Fibroblast of lung (primary cell): ENCODE measurements around the gene CAMTA1. TPM values are rescaled to one million over a fixed set of nuclear protein-coding genes. Genes with fewer than 3 reads are reported as not detected.

Experiments used
- DNase-seq, 2 donors: peaks; one replicate each; pipeline versions ENCODE4 v3.0.0 to v3.0.0-alpha.2; 2010; ENCODE audit warnings: low read depth in 2 of 2
- H2AFZ ChIP-seq: 2 replicates; pipeline ENCODE4 v1.5.1; 2012; ENCODE audit warnings: low read length, control low read depth, inconsistent platforms
- H3K27ac ChIP-seq: 2 replicates; pipeline ENCODE4 v1.5.1; 2011; ENCODE audit warnings: low read length, control low read depth; ENCODE audit not compliant: insufficient read depth
- H3K27me3 ChIP-seq: 2 replicates; pipeline ENCODE4 v1.5.1; 2011; ENCODE audit warnings: mild to moderate bottlenecking, low read length; ENCODE audit not compliant: control insufficient read depth, insufficient read depth
- H3K36me3 ChIP-seq: 2 replicates; pipeline ENCODE4 v1.5.1; 2011; ENCODE audit warnings: low read length; ENCODE audit not compliant: control insufficient read depth, insufficient read depth
- H3K4me1 ChIP-seq: 2 replicates; pipeline ENCODE4 v1.5.1; 2011; ENCODE audit warnings: low read length; ENCODE audit not compliant: control insufficient read depth, insufficient read depth; ENCODE audit errors: extremely low read depth
- H3K4me2 ChIP-seq: 2 replicates; pipeline ENCODE4 v1.5.1; 2011; ENCODE audit warnings: low read length, control low read depth; ENCODE audit not compliant: insufficient read depth; ENCODE audit errors: extremely low read depth
- H3K4me3 ChIP-seq, 4 experiments: fragments of 200-600 bp in 1 of 4; sonication (generic) in 1 of 4; replicated peaks in 1 of 4; 2 replicates each; pipeline ENCODE4 v1.5.1; 2011 to 2016; ENCODE audit warnings: low read length in 4 of 4, low read depth in 3 of 4, mild to moderate bottlenecking in 3 of 4, control low read depth in 2 of 4, inconsistent platforms in 1 of 4, mixed read lengths in 1 of 4; ENCODE audit not compliant: insufficient read depth in 1 of 4; ENCODE audit errors: control extremely low read depth in 1 of 4
- H3K79me2 ChIP-seq: 2 replicates; pipeline ENCODE4 v1.5.1; 2012; ENCODE audit warnings: mild to moderate bottlenecking, low read length, inconsistent platforms; ENCODE audit not compliant: control insufficient read depth, insufficient read depth
- H3K9ac ChIP-seq: 2 replicates; pipeline ENCODE4 v1.5.1; 2011; ENCODE audit warnings: mild to moderate bottlenecking, low read length, control low read depth; ENCODE audit not compliant: insufficient read depth
- H3K9me3 ChIP-seq: 2 replicates; pipeline ENCODE4 v1.5.1; 2012; ENCODE audit warnings: low read depth, low read length; ENCODE audit not compliant: control insufficient read depth, insufficient read depth
- H4K20me1 ChIP-seq: 2 replicates; pipeline ENCODE4 v1.5.1; 2011; ENCODE audit warnings: low read length; ENCODE audit not compliant: control insufficient read depth, insufficient read depth; ENCODE audit errors: extremely low read depth
- EZH2 ChIP-seq: IDR thresholded peaks from 2 replicates; pipeline ENCODE4 v1.5.1; 2012; ENCODE audit warnings: low read length, control low read depth, mild to moderate bottlenecking; ENCODE audit errors: missing control alignments
- polyA plus RNA-seq, 2 donors: library from polyadenylated mRNA; depleted of rRNA in 1 of 2; stranded (reverse) in 1 of 2; unstranded in 1 of 2; fragments of >200 nt; gene quantifications; 2 replicates each; pipeline ENCODE4 v1.2.1, GENCODE V29; 2011 to 2012; ENCODE audit warnings: missing spikeins in 1 of 2
- total RNA-seq: library from RNA; depleted of rRNA; stranded (reverse); fragments of >200 nt; gene quantifications from 2 replicates; pipeline ENCODE4 v1.2.1, GENCODE V29; 2014
- TF ChIP-seq, protein P1 (sequence below), 2 donors: IDR thresholded peaks in 1 of 2; conservative IDR thresholded peaks in 1 of 2; 1 replicate in 1 of 2; 2 replicates in 1 of 2; pipeline ENCODE4 v1.5.1; 2011 to 2012; ENCODE audit warnings: low read length in 2 of 2, control low read depth in 1 of 2, inconsistent platforms in 1 of 2, low read depth in 1 of 2, mild to moderate bottlenecking in 1 of 2

CAMTA1 gene
- total and polyA plus RNA-seq, 2 donors (not counting 1 experiment from before 2014, with no cell fraction given): 47.6 to 86.0 TPM

DNA sequence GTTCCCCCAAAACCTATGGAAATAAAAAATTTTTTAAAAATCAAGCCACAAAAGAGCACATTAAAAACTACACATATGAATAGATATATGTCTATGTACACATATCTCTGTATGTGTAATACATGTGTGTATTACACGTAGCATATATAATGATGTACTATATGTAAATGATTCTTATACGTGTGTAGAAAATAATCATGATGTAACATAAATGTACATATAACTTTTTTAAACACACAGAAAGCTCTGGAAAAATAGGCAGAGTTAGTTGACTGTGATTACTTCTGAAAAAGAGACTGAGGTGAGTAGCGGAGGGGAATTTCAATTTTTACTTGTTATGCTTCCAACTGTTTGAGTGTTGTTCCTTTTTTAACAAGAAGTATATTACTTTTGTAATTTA, 405.0 kb downstream of the CAMTA1 start:
- Histone ChIP-seq H3K36me3 (no peaks in the 10 kb centered on the region), H3K4me2 (no peak overlapping the region), H4K20me1 (no peaks in the 10 kb centered on the region), H3K9me3 (no peaks in the 10 kb centered on the region), H3K27ac (no peak overlapping the region), H3K4me1 (no peaks in the 10 kb centered on the region), H3K27me3 (no peaks in the 10 kb centered on the region), H3K9ac (no peak overlapping the region), H2AFZ (no peak overlapping the region), H3K79me2 (no peaks in the 10 kb centered on the region), H3K4me3 (no peak overlapping the region)
- no peak for DNase-seq
- TF ChIP-seq, protein P1, sequence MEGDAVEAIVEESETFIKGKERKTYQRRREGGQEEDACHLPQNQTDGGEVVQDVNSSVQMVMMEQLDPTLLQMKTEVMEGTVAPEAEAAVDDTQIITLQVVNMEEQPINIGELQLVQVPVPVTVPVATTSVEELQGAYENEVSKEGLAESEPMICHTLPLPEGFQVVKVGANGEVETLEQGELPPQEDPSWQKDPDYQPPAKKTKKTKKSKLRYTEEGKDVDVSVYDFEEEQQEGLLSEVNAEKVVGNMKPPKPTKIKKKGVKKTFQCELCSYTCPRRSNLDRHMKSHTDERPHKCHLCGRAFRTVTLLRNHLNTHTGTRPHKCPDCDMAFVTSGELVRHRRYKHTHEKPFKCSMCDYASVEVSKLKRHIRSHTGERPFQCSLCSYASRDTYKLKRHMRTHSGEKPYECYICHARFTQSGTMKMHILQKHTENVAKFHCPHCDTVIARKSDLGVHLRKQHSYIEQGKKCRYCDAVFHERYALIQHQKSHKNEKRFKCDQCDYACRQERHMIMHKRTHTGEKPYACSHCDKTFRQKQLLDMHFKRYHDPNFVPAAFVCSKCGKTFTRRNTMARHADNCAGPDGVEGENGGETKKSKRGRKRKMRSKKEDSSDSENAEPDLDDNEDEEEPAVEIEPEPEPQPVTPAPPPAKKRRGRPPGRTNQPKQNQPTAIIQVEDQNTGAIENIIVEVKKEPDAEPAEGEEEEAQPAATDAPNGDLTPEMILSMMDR (conservative IDR thresholded peaks at IDR 0.05 in 1 of 2, IDR thresholded peaks at IDR 0.05 in 1 of 2; ENCODE audit: low read depth in 1 of 2, low read length in 2 of 2): no peak
- TF ChIP-seq EZH2: no peak

DNA sequence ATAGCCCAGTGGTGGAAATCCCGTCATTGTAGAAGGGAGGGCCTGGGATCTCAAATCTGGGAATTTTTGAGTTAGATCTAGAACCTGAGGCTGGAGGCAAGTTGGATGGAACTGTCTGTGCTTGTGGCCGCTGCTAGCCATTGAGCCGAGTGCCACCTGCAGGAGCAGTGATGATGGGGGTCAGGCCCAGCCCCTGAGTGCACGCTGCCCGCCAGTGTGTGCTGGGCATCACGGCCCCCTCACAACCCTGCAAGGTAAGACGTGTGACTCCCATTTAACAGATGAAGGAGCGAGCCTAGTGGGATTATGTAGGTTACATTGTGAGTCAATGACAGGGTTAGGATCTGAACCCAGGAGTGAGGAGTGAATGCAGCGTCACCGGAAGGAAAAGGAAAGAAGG, 407.2 kb downstream of the CAMTA1 start:
- no peaks in the 10 kb centered on the region for H3K36me3 ChIP-seq
- H2AFZ ChIP-seq: no peak overlapping the region
- no peak overlapping the region for H3K4me3 ChIP-seq
- no peak overlapping the region for H3K27ac ChIP-seq
- H3K9ac ChIP-seq: no peak overlapping the region
- no peaks in the 10 kb centered on the region for H4K20me1 ChIP-seq
- H3K9me3 ChIP-seq: no peaks in the 10 kb centered on the region
- TF ChIP-seq, protein P1 (conservative IDR thresholded peaks at IDR 0.05 in 1 of 2, IDR thresholded peaks at IDR 0.05 in 1 of 2; ENCODE audit: low read depth in 1 of 2, low read length in 2 of 2): no peak
- no peak for TF ChIP-seq EZH2
- no peaks in the 10 kb centered on the region for H3K4me1 ChIP-seq
- DNase-seq: no peak
- H3K4me2 ChIP-seq: no peak overlapping the region
- no peaks in the 10 kb centered on the region for H3K27me3 ChIP-seq
- no peaks in the 10 kb centered on the region for H3K79me2 ChIP-seq

DNA sequence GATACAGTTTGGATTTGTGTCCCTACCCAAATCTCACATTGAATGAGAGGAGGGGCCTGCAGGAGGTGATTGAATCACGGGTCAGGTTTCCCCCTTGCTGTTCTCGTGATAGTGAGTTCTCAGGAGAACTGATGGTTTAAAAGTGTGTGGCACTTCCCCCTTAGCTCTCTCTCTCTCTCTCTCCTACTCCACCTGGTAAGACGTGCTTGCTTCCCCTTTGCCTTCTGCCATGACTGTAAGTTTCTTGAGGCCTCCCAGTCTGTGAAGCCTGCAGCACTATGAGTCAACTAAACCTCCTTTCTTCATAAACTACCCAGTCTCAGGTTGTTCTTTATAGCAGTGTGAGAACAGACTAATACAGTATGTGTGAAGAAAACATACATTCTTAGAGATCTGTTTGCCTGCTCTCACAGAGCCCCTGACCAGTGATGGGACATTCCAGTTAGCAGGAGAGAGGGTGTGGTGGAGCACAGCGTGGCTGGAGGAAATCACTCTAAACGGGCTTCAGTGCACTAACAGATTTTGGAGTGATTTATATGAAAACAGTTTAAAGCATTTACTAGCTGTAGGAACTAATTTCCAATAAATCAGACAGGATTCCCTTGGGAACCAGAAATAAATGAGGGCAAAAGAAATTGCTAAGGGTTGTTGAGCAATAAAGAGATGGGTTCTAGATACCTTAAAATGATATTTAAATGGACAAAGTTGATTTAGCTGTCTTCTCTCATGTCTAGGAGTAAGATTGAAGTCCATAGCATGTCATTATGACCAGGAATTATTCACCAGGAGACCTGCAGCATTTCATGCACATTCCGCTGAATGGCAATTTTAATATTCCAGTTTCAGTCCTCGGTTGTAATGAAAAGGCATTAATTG, 411.0 kb downstream of the CAMTA1 start:
- H3K27me3 ChIP-seq: peaks cover 2% of the 10 kb centered on the region
- H3K79me2 ChIP-seq: no peaks in the 10 kb centered on the region
- H3K27ac ChIP-seq: no peak overlapping the region
- no peak overlapping the region for H2AFZ ChIP-seq
- no peaks in the 10 kb centered on the region for H3K36me3 ChIP-seq
- TF ChIP-seq, protein P1 (conservative IDR thresholded peaks at IDR 0.05 in 1 of 2, IDR thresholded peaks at IDR 0.05 in 1 of 2; ENCODE audit: low read depth in 1 of 2, low read length in 2 of 2): no peak
- no peak for TF ChIP-seq EZH2
- no peak overlapping the region for H3K4me2 ChIP-seq
- H3K9ac ChIP-seq: no peak overlapping the region
- H4K20me1 ChIP-seq: no peaks in the 10 kb centered on the region
- H3K4me1 ChIP-seq: no peaks in the 10 kb centered on the region
- H3K9me3 ChIP-seq: no peaks in the 10 kb centered on the region
- DNase-seq: no peak
- H3K4me3 ChIP-seq: no peak overlapping the region
